ENCODE results near the gene PCTP.

DNA sequence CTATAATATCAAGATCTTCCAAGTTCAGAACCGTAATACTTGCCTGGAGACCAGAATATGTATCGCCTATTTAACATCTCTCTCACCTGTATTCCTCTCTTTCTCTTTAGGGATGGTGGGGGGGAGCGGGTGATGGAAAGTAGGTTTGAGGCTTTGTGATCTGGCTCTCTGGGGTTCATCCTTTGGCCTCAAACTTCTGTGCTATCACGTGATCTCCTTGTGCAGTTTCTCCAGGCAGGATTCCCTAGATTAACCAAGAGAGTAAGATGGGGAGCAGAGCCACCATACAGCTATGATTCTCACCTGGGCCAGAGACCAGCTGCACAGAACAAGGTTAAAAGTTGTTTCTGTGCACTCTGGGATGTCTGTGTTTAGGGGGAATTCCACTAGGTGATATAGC lies 33.4 kb upstream of the PCTP start:
- TF ChIP-seq, protein P1, sequence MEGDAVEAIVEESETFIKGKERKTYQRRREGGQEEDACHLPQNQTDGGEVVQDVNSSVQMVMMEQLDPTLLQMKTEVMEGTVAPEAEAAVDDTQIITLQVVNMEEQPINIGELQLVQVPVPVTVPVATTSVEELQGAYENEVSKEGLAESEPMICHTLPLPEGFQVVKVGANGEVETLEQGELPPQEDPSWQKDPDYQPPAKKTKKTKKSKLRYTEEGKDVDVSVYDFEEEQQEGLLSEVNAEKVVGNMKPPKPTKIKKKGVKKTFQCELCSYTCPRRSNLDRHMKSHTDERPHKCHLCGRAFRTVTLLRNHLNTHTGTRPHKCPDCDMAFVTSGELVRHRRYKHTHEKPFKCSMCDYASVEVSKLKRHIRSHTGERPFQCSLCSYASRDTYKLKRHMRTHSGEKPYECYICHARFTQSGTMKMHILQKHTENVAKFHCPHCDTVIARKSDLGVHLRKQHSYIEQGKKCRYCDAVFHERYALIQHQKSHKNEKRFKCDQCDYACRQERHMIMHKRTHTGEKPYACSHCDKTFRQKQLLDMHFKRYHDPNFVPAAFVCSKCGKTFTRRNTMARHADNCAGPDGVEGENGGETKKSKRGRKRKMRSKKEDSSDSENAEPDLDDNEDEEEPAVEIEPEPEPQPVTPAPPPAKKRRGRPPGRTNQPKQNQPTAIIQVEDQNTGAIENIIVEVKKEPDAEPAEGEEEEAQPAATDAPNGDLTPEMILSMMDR (IDR thresholded peaks at IDR 0.05): no peak
- TF ChIP-seq POLR2A (IDR thresholded peaks at IDR 0.05) (no peak), EP300 (IDR thresholded peaks at IDR 0.05) (no peak)

Data from stomach (tissue), 4 donors.